ENCODE measurements around the gene RACK1.
A peak's percentile ranks its signal among the peaks of the same experiment; 100 is the strongest.
"Not testable (repeated sequence)": the region's sequence is repeated elsewhere in the genome, so short reads cannot be mapped to it uniquely, and the experiment has no call there.

Gene RACK1

DNA sequence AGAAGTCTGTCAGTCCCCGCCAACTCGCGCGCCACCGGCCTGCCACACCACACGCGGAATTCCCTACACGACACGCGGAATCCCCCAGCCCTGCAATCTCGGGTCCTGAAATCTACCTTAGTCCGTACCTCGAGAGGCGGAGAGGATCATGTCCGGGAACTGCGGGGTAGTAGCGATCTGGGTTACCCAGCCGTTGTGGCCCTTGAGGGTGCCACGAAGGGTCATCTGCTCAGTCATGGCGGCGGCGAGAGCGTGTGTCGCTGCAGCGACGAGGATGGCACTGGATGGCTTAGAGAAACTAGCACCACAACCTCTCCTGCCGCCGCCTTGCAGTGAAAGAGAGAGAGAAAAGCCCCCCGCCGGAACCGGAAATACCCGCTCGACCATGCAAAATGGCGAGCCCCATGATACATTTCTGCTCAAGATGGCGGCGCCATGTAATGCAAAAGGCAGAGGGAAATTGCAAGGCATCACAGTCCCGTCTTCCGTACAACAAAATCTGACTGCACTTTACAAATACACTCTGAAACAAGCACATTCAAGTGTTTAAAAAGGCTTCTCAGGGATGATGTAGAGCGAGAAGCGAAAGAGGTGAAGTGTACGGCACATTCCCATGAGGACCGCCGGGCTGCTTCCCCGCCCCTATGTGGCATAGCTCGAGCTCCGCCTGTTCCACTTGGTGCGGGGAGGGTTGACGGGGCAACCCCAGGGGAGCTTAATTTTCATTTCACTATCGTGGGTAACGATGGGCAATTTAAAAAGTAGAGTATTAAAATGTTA, at the start of gene RACK1:
Gene RACK1, minus strand, starts transcription at position 343 of the 780 bp plus-strand sequence. Its CDS starts 106 bp downstream, at position 237.
- peak; percentile 75 to 77 for DNase-seq (ENCODE audit: low read depth in 2 of 2)

DNA sequence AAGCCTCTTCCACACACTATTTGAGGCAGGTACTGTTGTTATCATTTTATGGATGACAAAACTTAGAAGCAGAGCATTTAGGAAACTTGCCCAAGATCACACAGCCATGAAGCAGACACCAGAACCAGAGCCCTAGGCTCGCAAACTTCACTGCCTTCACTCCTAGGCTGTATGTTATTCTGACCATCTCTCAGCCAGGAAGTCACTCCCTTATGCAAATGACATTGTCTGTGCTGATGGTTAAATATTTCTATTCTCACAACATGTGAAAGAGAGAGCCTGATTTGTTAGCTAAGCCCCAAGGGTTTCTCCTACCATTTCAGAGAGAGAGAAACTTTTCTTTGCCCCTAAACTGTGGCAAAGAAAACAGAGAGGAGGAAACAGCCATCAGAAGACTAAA, 43.6 kb upstream of the RACK1 start:
- not testable (repeated sequence) for DNase-seq (ENCODE audit: low read depth in 2 of 2)

DNA sequence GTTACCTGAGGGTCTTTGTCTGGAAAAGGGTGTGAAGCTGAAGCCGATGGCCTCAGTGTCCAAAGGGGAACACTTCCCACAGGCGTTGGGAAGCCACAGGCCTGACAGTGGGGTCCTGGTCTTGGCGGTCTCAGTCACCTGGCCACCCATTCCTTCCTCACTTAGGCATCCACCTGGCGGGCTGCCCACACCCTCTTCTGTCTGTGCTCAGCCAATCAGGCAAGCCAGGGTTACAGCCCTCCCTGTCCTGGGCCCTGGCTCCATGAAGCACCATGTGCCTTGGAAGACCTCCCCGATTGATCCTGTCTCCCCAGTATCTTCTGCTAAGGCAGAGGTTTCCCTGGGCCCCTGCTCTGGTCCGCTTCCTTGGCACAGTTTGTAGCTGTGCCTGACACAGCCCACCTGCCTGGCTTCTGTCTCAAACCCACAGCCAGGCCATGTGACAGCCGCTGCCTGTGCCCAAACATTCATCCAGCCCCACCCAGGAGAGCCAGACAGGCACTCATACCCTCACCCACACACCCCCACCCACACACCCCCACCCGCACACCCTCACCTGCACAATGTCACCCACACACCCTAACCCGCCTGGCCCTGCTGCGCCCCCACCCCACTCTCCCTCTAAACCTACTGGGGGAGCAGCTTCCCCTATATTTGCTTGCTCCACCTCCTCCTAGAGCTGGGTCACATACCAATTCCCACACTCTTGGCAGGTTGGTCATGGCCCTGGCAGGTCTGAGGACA, 42.4 kb upstream of the RACK1 start:
- DNase-seq (ENCODE audit: low read depth in 2 of 2) = not testable (repeated sequence)

DNA sequence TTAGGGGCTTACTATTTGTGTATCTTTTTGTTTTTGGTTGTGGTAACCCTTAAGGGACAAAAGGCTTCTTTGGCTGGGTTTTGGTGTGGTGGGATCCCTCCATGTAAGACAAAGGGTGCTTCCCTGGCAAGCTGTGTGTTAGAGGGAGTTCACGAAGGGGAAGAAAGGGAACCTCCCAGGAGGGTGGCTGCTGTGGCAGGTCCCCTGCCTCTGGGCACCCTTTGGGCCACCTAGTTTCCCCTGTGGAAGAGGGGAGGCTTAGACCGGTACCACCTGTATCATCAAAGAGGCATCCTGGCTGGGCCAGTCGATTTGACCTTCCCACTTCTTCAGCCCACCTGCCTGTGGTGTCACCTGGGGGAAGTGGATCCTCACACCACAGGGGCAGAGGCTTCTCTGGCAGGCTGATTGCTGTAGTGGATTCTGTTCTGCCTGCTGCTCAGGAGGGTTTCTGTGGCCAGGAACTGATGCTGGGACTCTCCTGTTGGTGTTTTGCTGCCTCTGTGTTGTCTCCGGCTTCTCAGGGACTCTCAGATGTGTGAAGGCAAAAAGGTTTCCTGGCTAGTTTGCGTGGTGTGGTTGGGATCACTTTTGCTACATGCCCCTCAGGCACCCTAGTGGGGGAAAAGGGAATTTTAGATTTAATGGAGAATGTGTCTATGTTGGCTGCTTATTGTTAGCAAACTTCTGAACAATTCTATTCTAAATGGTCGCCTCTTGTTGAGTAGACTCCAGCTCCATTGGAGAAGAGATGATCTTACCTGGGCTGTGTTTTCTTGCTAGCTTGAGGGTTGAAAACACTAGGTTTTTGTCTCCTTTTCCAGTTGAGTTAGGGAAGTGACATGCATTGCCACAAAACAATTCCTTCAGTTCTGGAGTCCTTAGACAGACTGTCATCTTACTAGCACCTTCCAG, 40.4 kb upstream of the RACK1 start:
- not testable (repeated sequence) for DNase-seq (ENCODE audit: low read depth in 2 of 2)

DNA sequence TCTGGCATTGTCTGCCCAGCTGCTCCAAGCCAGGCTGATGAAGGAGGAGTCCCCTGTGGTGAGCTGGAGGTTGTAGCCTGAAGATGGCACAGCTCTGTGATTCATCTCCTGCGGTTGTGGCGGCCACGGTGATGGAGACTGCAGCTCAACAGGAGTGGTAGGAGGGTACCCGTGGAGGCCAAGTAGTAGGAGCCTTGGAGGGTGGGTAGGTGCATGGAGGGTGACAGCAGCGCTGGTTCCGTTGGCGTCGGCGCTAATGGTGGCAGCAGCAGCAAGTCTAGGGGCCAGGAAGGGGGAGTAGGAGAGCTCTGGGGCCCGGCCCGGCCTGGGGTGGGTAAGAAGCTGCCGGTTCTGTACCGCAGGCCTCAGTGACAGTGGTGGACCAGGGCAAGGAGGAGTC, 39.6 kb upstream of the RACK1 start:
- DNase-seq (ENCODE audit: low read depth in 2 of 2) = no peak

DNA sequence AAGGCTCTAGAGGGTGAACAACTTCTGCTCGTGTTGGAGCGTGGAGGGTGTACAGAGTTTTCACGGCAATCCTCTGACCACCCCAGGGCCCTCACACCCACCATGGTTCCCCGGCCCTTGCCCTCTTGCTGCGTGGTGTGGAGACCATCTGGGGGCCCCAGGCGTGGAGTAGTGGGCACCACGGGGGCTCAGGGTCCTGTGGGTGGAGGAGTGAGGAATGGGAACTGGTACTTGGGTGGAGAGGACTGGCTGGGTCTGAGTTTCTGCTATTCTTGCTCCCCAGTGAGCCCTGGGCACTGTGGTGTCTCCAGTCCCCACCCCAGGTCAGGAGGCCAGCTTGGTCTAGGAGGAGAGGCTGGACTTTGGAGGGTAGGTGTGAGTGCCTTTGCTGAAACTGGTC, 39.2 kb upstream of the RACK1 start:
- no peak for DNase-seq (ENCODE audit: low read depth in 2 of 2)

DNA sequence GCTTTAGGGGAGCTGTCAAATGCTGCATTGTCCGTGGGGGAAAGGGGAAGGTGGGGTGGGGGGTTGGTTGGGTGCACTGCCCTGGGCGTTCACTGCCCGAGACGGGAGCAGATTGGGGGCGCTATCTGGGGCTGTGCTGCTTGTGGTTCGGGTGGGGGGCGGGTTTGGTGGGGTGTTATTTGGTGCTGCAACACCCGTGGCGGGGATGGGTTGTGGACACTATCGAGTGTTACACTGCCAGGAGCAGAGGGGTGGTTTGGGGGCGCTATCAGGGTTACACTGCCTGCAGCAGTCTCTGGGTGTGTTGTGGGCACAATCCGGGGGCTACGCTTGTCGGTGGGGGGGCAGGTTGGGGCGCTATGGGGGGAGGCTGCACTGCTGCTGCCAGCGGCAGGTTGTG, 38.7 kb upstream of the RACK1 start:
- DNase-seq (ENCODE audit: low read depth in 2 of 2) = not testable (repeated sequence)

DNA sequence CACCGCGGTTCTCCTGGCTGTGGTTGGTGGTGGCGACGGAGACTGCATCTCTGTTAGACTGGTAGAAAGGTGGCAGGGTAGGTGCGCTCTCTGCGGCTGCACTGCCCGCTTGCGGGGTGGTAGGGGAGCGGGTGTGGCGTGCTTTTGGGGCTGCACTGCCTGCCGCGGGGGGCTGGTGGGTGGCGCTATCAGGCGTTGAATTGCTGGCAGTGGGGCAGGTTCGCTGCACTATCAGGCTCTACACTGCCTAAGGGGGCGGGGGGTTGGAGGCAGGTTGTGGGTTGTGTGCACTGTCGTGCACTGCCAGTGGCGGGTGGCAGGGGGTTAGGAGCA, 38.2 kb upstream of the RACK1 start:
- DNase-seq (ENCODE audit: low read depth in 2 of 2) = no peak

DNA sequence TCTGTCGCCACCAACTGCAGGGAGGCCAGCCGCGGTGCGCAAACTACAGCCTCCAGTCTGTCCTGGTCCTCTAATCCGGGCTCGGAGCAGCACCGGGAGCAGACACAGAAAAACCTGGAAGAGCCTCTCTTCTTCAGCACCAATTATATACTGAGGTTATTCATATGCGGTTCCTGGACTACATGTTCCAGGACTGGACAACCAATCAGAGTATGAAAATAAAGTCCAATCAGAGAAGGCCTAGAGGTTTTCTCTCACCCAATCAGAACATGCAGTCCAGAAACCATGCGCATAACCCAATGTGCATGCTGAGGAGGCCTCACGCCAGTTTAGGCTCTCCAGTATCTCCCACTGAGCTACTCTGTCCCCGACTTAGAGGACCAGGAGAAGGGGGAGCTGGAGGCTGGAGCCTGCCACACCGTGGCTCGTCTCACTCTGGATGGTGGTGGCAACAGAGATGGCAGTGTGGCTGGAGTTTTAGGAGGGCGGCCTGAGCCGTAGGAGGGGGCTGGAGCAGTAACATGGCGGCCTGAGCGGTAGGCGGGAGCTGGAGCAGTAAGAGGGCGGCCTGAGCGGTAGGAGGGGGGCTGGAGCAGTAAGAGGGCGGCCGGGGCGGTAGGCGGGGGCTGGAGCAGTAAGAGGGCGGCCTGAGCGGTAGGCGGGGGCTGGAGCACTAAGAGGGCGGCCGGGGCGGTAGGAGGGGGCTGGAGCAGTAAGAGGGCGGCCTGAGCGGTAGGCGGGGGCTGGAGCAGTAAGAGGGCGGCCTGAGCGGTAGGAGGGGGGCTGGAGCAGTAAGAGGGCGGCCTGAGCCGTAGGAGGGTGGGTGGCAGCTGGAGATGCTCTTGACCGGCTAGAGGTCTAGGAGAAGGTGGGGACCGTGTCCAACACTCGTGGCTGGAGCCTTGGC, 37.6 kb upstream of the RACK1 start:
- no peak for DNase-seq (ENCODE audit: low read depth in 2 of 2)

DNA sequence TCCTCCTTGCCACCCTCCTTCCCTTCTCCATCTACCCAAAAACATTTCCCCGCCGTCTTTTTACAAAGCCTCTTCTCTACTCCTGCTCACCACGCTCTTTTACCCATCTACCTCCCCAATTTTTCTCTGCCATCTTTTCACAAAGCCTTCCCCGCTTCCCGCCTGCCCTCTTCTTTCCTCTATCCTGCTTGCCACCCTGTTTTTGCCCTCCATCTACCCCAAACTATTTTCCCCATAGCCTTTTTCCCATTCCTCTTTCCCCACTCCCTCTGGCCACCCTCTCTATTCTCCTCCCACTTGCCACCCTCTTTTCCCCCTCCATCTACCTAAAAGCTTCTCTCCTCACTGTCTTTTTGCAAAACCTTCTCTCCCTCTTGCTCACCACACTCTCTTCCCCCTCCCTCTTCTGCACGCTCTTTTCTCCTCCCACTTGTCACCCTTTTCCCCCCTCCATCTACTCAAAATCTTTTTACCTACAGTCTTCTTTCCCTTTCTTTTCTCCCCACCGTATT, 36.6 kb upstream of the RACK1 start:
- DNase-seq (ENCODE audit: low read depth in 2 of 2) = no peak

DNA sequence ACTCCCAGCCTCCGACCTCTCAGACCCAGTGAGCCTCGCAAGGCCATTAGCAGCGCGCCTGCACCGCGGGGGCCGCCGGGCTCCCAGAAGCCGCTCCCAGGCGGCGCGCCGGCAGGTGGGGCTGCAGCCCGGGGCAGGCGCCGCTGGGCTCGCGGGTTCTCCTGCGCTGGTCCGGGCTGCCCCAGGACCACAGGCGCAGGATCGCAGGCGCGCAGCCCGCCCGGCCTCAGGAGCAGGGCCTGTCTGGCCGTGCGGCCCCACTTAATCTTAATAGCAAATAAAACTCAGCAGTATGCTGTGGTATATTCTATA, 29.7 kb upstream of the RACK1 start:
- not testable (repeated sequence) for DNase-seq (ENCODE audit: low read depth in 2 of 2)

DNA sequence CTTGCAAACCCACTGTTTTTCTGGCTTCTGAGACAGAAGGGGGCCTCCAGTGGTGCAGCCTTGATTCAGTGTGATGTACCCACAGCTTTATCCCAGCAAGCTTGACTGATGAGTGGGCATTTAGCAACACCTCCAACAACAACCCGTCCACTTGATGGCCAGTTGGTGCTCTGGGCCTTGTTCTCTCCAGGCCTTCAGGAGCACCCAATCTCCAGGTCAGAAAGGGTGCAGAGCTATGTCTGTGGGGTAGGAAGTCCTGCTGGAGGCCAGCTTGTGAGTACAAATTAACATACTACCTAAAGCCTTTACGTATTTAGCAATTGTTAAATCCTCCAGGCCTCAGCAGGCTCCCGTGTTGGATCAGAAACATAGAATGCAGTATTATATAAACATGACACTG, 27.4 kb upstream of the RACK1 start:
- no peak for DNase-seq (ENCODE audit: low read depth in 2 of 2)

DNA sequence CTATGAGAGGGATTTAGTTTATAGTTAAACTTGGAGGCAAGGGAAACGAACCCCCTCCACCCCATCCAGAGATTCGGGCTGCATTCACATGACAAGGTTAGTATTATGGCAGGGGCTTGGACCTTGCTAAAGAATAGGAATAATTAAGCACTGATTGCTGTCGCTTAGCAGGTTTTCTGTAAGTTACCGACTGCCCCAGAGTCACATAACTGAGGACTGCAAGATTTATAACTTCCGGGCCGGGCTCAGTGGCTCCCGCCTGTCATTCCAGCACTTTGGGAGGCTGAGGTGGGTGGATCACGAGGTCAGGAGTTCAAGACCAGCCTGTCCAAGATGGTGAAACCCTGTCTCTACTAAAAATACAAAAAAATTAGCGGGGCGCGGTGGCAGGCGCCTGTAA, 24.2 kb upstream of the RACK1 start:
- DNase-seq (ENCODE audit: low read depth in 2 of 2) = not testable (repeated sequence)

DNA sequence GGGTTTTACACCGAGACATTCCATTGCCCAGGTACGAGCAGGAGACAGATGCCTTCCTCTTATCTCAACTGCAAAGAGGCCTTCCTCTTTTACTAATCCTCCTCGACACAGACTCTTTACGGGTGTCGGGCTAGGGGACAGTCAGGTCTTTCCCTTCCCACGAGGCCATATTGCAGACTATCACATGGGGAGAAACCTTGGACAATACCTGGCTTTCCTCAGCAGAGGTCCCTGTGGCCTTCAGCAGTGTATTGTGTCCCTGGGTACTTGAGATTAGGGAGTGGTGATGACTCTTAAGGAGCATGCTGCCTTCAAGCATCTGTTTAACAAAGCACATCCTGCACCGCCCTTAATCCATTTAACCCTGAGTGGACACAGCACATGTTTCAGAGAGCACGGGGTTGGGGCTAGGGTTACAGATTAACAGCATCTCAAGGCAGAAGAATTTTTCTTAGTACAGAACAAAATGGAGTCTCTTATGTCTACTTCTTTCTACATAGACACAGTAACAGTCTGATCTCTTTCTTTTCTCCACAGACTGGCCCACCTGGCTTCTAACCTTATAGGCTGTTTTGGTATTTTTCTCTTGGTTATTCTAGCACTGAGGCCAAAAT, 23.7 kb upstream of the RACK1 start:
- not testable (repeated sequence) for DNase-seq (ENCODE audit: low read depth in 2 of 2)

DNA sequence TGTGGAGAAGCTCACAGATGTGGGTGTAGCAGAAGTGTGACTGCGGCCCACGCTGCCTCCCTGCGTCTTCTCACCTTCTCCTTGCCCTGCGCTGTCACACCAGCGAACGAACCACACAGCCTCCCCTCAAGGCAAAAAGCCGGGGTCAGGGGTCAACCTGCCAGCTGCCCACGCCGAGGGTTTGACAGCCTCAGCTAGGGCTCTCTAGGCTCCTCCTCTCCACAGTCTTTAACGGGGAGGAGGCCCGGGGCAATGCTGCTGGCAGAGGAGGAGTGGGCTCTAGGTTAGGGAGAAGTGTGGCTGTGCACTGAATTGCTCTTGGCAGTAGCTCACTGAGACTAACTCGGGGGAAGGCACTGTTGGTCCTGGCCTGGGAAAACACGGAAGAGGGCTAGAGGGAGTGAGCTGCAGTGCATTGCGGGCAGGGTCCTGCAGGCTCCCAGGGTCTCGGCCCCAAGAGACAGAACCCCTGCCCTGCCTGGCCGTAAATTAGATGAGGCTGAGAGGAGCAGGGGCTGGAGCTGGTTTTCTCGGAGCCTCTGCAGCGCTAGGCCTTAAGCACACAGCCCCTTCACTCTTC, 21.5 kb upstream of the RACK1 start:
- DNase-seq (ENCODE audit: low read depth in 2 of 2) = no peak

DNA sequence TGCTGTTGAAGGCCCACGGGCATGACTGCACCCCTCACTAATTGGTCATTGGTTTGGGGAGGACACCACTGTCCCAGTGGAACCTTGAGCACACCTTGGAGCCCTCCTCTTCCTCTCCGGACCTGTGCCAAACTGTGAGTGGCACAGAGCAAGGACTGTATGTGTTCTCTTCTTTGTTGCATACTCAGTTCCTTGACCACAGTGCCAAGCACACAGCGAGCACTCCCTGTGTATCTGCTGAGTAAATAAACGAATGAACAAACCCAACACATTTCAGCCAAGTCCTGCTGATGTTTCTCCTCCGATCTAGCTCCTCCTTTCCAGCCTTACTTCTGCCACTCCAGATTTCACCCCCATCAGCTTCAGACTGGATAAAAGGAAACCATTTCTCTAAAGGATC, 19.9 kb upstream of the RACK1 start:
- DNase-seq (ENCODE audit: low read depth in 2 of 2) = no peak

DNA sequence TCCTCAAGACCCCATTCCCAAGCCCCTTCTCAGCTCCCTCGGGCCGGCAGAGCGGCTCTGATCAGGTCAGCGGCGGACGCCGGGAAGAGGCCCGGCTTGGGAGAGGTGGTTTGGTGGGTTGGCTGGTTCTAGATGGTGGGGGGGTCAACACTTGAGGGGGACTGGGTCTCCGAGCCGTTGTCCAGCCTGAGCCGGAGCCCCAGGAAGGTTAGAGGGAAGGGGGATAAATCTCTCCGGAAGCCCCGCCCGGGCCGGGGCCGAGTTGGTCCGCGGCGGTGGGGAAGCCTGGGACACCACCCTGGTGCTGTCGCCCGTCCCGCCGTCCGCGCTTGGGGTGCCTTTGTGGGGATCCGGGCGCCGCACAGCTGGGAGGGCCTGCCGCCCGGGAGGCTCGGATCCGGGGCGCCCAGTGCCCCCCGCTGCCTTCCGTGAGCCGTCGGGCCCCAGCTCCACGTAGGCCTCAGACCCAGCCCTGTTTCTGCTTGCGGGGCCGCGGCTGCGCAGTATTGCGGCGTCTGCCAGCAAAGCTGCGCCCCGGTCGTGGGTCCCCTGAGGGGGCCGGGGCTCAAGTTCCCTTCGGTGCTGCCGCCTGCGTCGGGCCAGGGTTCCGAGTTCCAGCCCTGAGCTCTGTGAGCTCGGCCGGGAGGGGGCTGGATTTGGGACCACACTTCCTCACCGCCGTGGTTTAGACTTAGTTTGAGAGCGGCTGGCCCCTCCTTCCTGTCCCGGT, 17.8 kb upstream of the RACK1 start:
- DNase-seq (ENCODE audit: low read depth in 2 of 2) = peak; percentile 39 to 49

DNA sequence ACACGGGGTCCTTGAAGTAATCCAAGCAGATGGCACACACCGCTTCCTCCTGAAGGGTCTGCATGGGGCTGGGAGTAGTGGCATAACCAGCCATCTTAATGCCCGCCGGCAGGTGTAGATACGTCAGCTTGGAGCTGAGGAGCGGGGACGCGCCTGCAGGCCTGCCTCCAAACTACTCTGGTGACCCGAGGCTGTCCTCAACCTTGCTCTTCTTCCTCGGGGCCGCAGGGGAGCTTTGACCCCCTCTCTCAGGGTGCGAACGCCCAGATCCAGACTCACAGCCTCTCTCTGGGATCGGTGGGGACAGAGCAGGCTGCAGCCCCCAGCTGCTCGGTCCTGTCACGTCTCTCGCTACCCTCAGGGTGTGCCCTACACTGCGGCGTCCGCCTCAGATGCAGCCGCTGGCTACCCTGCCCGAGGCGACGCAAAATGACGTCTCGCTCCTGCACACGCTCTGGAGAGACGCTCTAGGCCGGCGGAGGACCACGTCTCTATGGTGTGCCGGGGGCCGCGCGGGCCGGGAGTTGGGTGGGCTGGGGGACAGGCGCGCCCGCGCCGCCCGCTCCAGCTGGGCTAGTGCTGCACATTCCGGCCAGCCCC, 17.1 kb upstream of the RACK1 start, which contains the start of gene TRIM52:
Gene TRIM52, minus strand, starts transcription at position 424 of the 600 bp plus-strand sequence. Its CDS starts 330 bp downstream, at position 94.
- peak; percentile 79 to 80 for DNase-seq (ENCODE audit: low read depth in 2 of 2)

Measured in stimulated activated CD8-positive, alpha-beta memory T cell treated with anti-CD3 and anti-CD28 coated beads, Interleukin-7, amount 100 ng/mL, for 1 hour (primary cell).